HG03558 (cell line): ENCODE results near the gene UGT2B7.
"Not testable (repeated sequence)": the region's sequence is repeated elsewhere in the genome, so short reads cannot be mapped to it uniquely, and the experiment has no call there.

ENCODE experiments used
- ATAC-seq: cut with Tn5 transposase; IDR thresholded peaks from one replicate; pipeline ENCODE4 v1.9.1; 2021; ENCODE audit warnings: moderate number of reproducible peaks; ENCODE audit not compliant: unreplicated experiment; ENCODE audit errors: extremely low read depth

The UGT2B7 gene

GRCh38 chr4:69096111-69096656 is at the start of gene UGT2B7:
Gene UGT2B7 (plus strand): TSS chr4:69096474. CDS start chr4:69096521, 47 bp downstream.
- ATAC-seq = no peak

GRCh38 chr4:69049860-69050259 is 46.4 kb upstream of the UGT2B7 start:
- ATAC-seq = no peak

- ATAC-seq = not testable (repeated sequence)
Measured at GRCh38 chr4:69050853-69051575, 45.3 kb upstream of the UGT2B7 start.

- ATAC-seq = no peak
Measured at GRCh38 chr4:69051576-69051943, 44.7 kb upstream of the UGT2B7 start.

- ATAC-seq = not testable (repeated sequence)
Measured at GRCh38 chr4:69053309-69053885, 42.9 kb upstream of the UGT2B7 start.

- ATAC-seq = not testable (repeated sequence)
Measured at GRCh38 chr4:69054033-69054432, 42.2 kb upstream of the UGT2B7 start.

- no peak for ATAC-seq
Measured at GRCh38 chr4:69054578-69055200, 41.6 kb upstream of the UGT2B7 start.

- ATAC-seq = no peak
Measured at GRCh38 chr4:69056150-69056549, 40.1 kb upstream of the UGT2B7 start.

- ATAC-seq = no peak
Measured at GRCh38 chr4:69056921-69057550, 39.2 kb upstream of the UGT2B7 start.

- peak; percentile 57 for ATAC-seq
Measured at GRCh38 chr4:69057620-69058409, 38.5 kb upstream of the UGT2B7 start.

GRCh38 chr4:69058410-69059059 is 37.7 kb upstream of the UGT2B7 start:
- no peak for ATAC-seq

GRCh38 chr4:69060651-69061308 is 35.5 kb upstream of the UGT2B7 start:
- ATAC-seq = no peak

GRCh38 chr4:69064391-69064790 is 31.9 kb upstream of the UGT2B7 start:
- ATAC-seq = no peak

GRCh38 chr4:69066945-69067344 is 29.3 kb upstream of the UGT2B7 start:
- ATAC-seq = no peak

- no peak for ATAC-seq
Measured at GRCh38 chr4:69069085-69069484, 27.2 kb upstream of the UGT2B7 start.

- ATAC-seq = no peak
Measured at GRCh38 chr4:69070590-69070989, 25.7 kb upstream of the UGT2B7 start.

- no peak for ATAC-seq
Measured at GRCh38 chr4:69071286-69071685, 25.0 kb upstream of the UGT2B7 start.

- no peak for ATAC-seq
Measured at GRCh38 chr4:69073375-69073774, 22.9 kb upstream of the UGT2B7 start.
